DND-41 (cell line): Measurements from ENCODE around the gene CPEB2.

Source experiments
- ATAC-seq: fragments of 200-7000 bp; cut with Tn5 transposase; 3 replicates; pipeline ENCODE4 v1.9.1; 2021; ENCODE audit warnings: low read depth; ENCODE audit not compliant: insufficient read depth
- DNase-seq: peaks from one replicate; pipeline ENCODE4 v3.0.0-alpha.2; 2020
- H2AFZ ChIP-seq: 2 replicates; pipeline ENCODE4 v1.6.0; 2012; ENCODE audit warnings: low read depth, low read length
- H3K27ac ChIP-seq: 2 replicates; pipeline ENCODE4 v1.5.1; 2012; ENCODE audit warnings: low read length, inconsistent platforms
- H3K27me3 ChIP-seq: fragments of 200-600 bp; sonication (generic); 2 replicates; pipeline ENCODE4 v1.6.0; 2012; ENCODE audit warnings: low read length, mild to moderate bottlenecking, inconsistent platforms; ENCODE audit not compliant: insufficient read depth, poor library complexity
- H3K36me3 ChIP-seq: 2 replicates; pipeline ENCODE4 v1.5.1; 2012; ENCODE audit warnings: low read length, inconsistent platforms; ENCODE audit not compliant: insufficient read depth
- H3K4me1 ChIP-seq: 2 replicates; pipeline ENCODE4 v1.5.1; 2012; ENCODE audit warnings: mild to moderate bottlenecking, low read length; ENCODE audit not compliant: insufficient read depth
- H3K4me2 ChIP-seq: 2 replicates; pipeline ENCODE4 v1.6.0; 2012; ENCODE audit warnings: mild to moderate bottlenecking, moderate library complexity, low read length, inconsistent platforms; ENCODE audit not compliant: insufficient read depth
- H3K4me3 ChIP-seq, 2 experiments: fragments of 200-600 bp in 1 of 2; shearing (Covaris generic) in 1 of 2; 2 replicates each; pipeline ENCODE4 v1.5.1; 2012 to 2016; ENCODE audit warnings: inconsistent platforms in 2 of 2, low read length in 2 of 2, mild to moderate bottlenecking in 2 of 2, low read depth in 1 of 2, moderate library complexity in 1 of 2
- H3K79me2 ChIP-seq: 2 replicates; pipeline ENCODE4 v1.6.0; 2012; ENCODE audit warnings: low read length, inconsistent platforms; ENCODE audit not compliant: insufficient read depth
- H3K9ac ChIP-seq: 2 replicates; pipeline ENCODE4 v1.6.0; 2012; ENCODE audit warnings: low read depth, mild to moderate bottlenecking, inconsistent platforms, low read length, moderate library complexity
- H3K9me3 ChIP-seq: 2 replicates; pipeline ENCODE4 v1.5.1; 2012; ENCODE audit warnings: low read length, moderate library complexity, mild to moderate bottlenecking, inconsistent platforms; ENCODE audit not compliant: insufficient read depth, severe bottlenecking
- H4K20me1 ChIP-seq: 2 replicates; pipeline ENCODE4 v1.6.0; 2012; ENCODE audit warnings: low read length; ENCODE audit not compliant: insufficient read depth
- EZH2 ChIP-seq: IDR thresholded peaks from 3 replicates; pipeline ENCODE4 v1.6.1; 2012; ENCODE audit warnings: borderline replicate concordance, low read depth, mild to moderate bottlenecking, moderate library complexity, low read length, inconsistent platforms; ENCODE audit not compliant: severe bottlenecking
- TF ChIP-seq, protein P1 (sequence below): IDR thresholded peaks from 2 replicates; pipeline ENCODE4 v1.5.1; 2012; ENCODE audit warnings: borderline replicate concordance, low read length, moderate library complexity, mild to moderate bottlenecking; ENCODE audit not compliant: poor library complexity, severe bottlenecking; ENCODE audit errors: extremely low read depth

The CPEB2 gene

DNA sequence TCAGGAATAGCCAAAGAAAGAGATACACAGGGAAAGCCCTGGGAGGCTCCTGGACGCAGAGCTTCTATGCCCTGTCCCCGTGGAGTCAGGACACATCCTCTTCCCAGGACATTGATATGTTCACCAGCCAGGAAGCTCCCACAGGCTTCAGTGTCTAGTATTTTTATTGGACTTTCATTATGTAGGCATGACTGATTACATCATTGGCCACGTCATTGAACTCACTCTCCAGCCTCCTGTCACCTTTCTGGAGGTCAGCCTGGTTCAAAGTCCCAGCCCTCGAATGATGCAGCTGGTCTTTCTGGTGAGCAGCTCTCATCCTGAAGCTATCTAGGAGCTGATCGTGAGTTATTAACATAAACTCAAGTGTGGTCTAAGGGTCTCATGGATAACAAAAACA is 104.1 kb downstream of the CPEB2 start:
- Histone ChIP-seq H3K36me3 (no peaks in the 10 kb centered on the region), H3K4me2 (no peak overlapping the region), H3K9ac (no peak overlapping the region), H3K4me3 (no peak overlapping the region), H3K4me1 (no peaks in the 10 kb centered on the region), H4K20me1 (no peaks in the 10 kb centered on the region), H3K27ac (no peak overlapping the region), H3K27me3 (peaks cover 7% of the 10 kb centered on the region), H3K79me2 (no peaks in the 10 kb centered on the region), H3K9me3 (no peaks in the 10 kb centered on the region), H2AFZ (no peak overlapping the region)
- TF ChIP-seq EZH2, result no peak
- TF ChIP-seq, protein P1, sequence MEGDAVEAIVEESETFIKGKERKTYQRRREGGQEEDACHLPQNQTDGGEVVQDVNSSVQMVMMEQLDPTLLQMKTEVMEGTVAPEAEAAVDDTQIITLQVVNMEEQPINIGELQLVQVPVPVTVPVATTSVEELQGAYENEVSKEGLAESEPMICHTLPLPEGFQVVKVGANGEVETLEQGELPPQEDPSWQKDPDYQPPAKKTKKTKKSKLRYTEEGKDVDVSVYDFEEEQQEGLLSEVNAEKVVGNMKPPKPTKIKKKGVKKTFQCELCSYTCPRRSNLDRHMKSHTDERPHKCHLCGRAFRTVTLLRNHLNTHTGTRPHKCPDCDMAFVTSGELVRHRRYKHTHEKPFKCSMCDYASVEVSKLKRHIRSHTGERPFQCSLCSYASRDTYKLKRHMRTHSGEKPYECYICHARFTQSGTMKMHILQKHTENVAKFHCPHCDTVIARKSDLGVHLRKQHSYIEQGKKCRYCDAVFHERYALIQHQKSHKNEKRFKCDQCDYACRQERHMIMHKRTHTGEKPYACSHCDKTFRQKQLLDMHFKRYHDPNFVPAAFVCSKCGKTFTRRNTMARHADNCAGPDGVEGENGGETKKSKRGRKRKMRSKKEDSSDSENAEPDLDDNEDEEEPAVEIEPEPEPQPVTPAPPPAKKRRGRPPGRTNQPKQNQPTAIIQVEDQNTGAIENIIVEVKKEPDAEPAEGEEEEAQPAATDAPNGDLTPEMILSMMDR, result no peak
- DNase-seq (no peak), ATAC-seq (no peak)

DNA sequence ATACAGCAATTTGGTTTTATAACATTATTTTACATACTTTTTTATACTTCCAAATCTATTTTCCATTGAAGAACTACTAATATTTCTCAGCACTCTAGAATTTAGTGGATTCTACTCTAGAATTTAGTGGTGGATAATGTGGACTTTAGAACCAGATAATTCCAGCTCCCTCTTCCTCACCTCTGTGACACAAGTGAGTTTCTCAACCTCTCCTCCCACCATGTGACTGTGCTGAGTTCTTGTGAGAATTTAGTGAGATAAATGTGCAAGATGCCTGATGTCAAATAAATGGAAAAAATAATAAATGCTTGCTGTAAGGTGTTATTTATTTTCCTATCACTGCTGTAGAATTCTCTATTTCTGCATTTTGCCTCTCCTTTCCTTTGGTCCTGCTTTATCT is 107.3 kb downstream of the CPEB2 start:
- H3K4me2 ChIP-seq, result no peak overlapping the region
- no peaks in the 10 kb centered on the region for H3K36me3 ChIP-seq
- no peak overlapping the region for H2AFZ ChIP-seq
- H3K4me1 ChIP-seq, result no peaks in the 10 kb centered on the region
- TF ChIP-seq, protein P1, result no peak
- no peak for TF ChIP-seq EZH2
- H3K79me2 ChIP-seq, result no peaks in the 10 kb centered on the region
- H3K27me3 ChIP-seq, result peaks cover 5% of the 10 kb centered on the region
- no peaks in the 10 kb centered on the region for H3K9me3 ChIP-seq
- H3K9ac ChIP-seq, result no peak overlapping the region
- H3K27ac ChIP-seq, result no peak overlapping the region
- H4K20me1 ChIP-seq, result no peaks in the 10 kb centered on the region
- ATAC-seq (no peak), DNase-seq (no peak)
- H3K4me3 ChIP-seq, result no peak overlapping the region

DNA sequence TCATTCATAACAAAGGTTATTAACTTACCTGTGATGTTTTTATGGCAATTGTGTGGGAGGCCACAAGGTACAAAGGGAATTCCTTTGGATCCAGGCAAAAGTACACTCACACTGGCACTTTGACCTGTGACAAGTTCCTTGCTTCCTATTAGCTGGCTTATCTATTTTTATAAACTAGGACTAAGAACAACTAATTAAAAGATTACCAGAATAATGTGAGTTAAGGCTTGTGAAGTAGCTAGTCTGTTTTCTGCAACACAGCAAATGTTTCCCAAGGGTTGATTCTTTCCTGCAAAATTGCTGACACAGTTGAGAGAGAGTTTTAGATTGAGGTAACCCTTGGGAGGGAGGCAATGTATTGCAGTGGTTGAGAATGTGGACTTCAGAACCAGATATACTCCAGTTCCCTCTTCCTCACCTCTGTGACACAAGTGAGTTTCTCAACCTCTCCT is 107.9 kb downstream of the CPEB2 start:
- DNase-seq, result no peak
- Histone ChIP-seq H3K4me2 (no peak overlapping the region), H4K20me1 (no peaks in the 10 kb centered on the region), H3K36me3 (no peaks in the 10 kb centered on the region), H3K4me1 (no peaks in the 10 kb centered on the region), H3K27me3 (peaks cover 2% of the 10 kb centered on the region), H3K9ac (no peak overlapping the region), H3K27ac (no peak overlapping the region), H3K9me3 (no peaks in the 10 kb centered on the region), H3K79me2 (no peaks in the 10 kb centered on the region), H2AFZ (no peak overlapping the region), H3K4me3 (no peak overlapping the region)
- ATAC-seq, result no peak
- TF ChIP-seq, protein P1, result no peak
- TF ChIP-seq EZH2, result no peak

DNA sequence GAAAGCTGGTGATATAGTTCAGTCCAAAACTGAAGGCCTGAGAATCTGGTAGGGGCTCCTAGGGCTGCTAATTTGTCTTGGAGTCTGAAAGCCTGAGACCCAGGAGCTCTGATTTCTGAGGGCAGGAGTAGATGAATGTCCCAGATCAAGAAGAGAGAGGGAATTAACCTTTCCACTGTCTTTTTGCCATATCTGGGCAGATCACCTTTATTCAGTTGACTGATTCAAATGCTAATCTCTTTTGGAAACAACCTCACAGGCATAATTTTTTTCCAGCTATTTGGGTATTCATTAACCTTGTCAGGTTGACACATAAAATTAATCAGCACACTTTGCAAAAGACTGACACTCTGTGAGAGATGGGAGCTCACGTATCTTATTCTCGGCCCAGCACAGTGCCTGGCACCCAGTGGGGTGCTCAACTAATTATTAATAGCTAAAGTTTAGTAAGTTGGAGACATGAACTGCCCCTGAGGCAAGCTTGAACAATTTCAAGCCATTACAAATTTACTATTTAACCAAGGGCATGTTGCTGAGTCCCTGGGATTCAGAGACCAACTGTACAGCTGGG is 114.3 kb downstream of the CPEB2 start:
- ATAC-seq, result no peak
- H3K4me3 ChIP-seq, result no peak overlapping the region
- TF ChIP-seq, protein P1, result no peak
- no peak for TF ChIP-seq EZH2

More for the DNA sequence above, 114.3 kb downstream of the CPEB2 start:
- no peak overlapping the region for H3K27ac ChIP-seq
- no peaks in the 10 kb centered on the region for H3K79me2 ChIP-seq
- H4K20me1 ChIP-seq, result no peaks in the 10 kb centered on the region
- no peak overlapping the region for H3K4me2 ChIP-seq
- H3K9ac ChIP-seq, result no peak overlapping the region
- H3K4me1 ChIP-seq, result no peaks in the 10 kb centered on the region
- no peaks in the 10 kb centered on the region for H3K27me3 ChIP-seq
- peaks cover 5% of the 10 kb centered on the region for H3K9me3 ChIP-seq
- no peak for DNase-seq
- H2AFZ ChIP-seq, result no peak overlapping the region
- no peaks in the 10 kb centered on the region for H3K36me3 ChIP-seq
